ENCODE results near the gene CFD.
"Not testable (repeated sequence)": the region's sequence is repeated elsewhere in the genome, so short reads cannot be mapped to it uniquely, and the experiment has no call there.

The CFD gene

GRCh38 chr19:825897-826644 is 33.4 kb upstream of the CFD start:
- DNase-seq (ENCODE audit: low read depth), result no peak

- DNase-seq (ENCODE audit: low read depth), result no peak
Observed at GRCh38 chr19:827314-827709, 32.2 kb upstream of the CFD start.

DNA sequence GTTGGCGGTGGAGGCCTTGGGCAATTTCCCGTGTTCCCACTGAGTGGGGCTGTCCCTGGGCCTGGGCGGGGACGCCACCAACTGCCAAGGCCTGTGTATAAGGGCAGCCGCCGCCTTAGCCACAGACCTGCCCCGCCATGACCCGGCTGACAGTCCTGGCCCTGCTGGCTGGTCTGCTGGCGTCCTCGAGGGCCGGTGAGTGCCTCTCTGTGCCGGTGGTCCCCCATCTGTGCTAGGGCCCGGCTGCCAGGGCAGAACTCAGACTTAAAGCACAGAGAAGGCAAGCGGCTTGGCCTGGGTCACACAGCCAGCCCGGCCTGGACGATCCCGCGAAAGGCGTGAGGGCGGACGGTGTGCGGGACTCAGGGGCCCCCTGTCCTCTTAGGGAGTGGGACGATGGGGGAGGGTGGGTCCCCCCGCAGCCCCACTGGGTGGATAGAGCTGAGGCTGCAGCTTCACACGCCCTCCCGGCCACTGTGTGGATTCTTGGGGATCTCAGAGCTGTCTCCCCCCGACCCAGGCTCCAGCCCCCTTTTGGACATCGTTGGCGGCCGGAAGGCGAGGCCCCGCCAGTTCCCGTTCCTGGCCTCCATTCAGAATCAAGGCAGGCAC is 31.6 kb upstream of the CFD start, which contains the start of gene AZU1:
Gene AZU1, plus strand, starts transcription at position 128 of the 612 bp plus-strand sequence. Its CDS starts 10 bp downstream, at position 138.
- DNase-seq (ENCODE audit: low read depth), result no peak

- DNase-seq (ENCODE audit: low read depth), result no peak
Observed at GRCh38 chr19:829129-829758, 30.2 kb upstream of the CFD start.

GRCh38 chr19:831407-832369 is 27.8 kb upstream of the CFD start:
- DNase-seq (ENCODE audit: low read depth), result no peak

DNA sequence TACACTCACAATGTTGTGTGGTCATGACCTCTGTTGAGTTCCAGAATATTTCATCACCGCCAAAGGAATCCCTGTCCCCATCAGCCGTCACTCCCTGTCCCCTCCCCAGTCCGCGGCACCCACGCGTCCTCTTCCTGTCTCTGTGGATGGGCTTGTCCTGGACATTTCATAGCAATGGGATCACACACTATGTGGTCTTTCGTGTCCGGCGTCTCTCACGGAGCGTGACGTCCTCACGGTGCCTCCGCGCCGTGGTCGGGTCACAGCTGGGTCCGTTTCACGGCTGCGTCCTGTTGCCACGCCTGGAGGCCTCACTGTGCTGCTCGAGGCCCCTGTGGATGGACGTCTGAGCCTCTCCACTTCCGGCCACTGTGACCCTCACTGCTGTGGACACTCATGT is 25.2 kb upstream of the CFD start:
- no peak for DNase-seq (ENCODE audit: low read depth)

- DNase-seq (ENCODE audit: low read depth), result no peak
Observed at GRCh38 chr19:835210-835810, 24.2 kb upstream of the CFD start.

DNA sequence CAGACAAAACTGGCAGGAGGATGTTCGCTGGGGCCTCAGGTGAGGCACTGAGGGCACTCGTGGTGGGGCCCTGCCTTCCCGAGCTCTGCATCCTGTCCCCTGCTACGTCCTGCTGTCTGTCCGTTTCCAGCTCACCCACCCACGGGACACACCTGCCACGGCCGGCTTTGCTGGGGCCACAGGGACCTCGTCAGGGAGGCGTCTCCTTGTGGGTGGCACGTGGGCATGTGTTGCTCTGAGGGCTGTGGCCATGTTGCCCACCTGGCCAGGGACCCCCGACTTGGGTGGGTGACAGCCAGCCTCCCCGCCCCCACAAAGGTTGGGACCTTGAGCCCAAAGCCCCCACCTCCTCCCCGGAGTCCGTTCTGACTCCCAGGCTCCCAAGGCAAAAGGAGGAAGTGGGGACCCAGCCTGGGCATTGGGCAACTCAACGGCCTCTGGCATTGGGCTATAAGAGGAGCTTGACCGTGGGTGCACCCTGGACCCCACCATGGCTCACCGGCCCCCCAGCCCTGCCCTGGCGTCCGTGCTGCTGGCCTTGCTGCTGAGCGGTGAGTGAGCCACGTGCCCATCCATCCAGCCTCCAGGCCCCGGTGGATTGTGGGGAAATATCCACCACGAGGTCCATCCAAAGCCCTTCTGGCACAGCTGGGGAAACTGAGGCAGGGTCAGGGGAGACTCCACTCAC is 18.8 kb upstream of the CFD start, which contains the start of gene PRTN3:
Gene PRTN3, plus strand, starts transcription at position 481 of the 688 bp plus-strand sequence. Its CDS starts 10 bp downstream, at position 491.
- no peak for DNase-seq (ENCODE audit: low read depth)

- DNase-seq (ENCODE audit: low read depth), result not testable (repeated sequence)
Observed at GRCh38 chr19:842802-843179, 16.7 kb upstream of the CFD start.

GRCh38 chr19:843180-843835 is 16.2 kb upstream of the CFD start:
- DNase-seq (ENCODE audit: low read depth), result no peak

DNA sequence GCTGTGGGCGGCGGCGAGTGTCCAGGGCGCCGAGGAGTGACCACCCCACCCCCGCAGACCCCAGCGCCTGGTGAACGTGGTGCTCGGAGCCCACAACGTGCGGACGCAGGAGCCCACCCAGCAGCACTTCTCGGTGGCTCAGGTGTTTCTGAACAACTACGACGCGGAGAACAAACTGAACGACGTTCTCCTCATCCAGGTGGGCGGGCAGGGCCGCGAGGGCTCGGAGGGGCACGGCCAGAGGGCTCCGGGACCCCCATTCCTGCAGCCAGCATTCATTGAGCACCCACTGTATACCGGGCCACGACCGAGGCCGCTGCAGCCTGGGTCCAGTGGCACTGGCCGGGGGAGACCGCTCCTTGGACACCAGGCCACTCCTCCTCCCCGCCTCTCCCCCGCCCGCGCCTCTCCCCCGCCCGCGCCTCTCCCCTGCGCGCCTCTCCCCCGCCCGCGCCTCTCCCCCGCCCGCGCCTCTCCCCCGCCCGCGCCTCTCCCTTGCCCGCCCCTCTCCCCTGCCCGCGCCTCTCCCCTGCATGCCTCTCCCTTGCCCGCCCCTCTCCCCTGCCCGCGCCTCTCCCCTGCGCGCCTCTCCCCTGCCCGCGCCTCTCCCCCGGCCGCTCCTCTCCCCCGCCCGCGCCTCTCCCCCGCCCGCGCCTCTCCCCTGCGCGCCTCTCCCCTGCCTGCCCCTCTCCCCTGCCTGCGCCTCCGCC is 15.5 kb upstream of the CFD start:
- no peak for DNase-seq (ENCODE audit: low read depth)

DNA sequence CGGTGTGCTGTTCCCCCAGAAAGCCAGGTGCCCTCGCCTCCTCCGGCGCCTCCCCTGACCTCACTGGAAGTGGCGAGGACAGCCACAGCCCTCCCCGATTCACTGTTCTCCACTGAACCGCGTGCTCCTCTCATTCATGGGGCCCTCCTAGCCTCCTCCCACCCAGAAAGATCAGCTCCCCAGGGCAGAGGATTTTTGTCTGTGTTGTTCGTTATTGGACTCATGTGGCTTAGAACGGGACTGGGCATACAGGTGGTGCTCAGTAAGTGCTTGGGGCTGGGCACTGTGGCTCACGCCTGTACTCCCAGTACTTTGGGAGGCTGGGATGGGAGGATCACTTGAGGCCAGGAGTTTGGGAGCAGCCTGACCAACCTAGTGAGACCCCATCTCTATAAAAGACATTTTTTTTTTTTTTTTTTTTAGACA is 14.9 kb upstream of the CFD start:
- no peak for DNase-seq (ENCODE audit: low read depth)

- DNase-seq (ENCODE audit: low read depth), result no peak
Observed at GRCh38 chr19:845707-846521, 13.6 kb upstream of the CFD start.

DNA sequence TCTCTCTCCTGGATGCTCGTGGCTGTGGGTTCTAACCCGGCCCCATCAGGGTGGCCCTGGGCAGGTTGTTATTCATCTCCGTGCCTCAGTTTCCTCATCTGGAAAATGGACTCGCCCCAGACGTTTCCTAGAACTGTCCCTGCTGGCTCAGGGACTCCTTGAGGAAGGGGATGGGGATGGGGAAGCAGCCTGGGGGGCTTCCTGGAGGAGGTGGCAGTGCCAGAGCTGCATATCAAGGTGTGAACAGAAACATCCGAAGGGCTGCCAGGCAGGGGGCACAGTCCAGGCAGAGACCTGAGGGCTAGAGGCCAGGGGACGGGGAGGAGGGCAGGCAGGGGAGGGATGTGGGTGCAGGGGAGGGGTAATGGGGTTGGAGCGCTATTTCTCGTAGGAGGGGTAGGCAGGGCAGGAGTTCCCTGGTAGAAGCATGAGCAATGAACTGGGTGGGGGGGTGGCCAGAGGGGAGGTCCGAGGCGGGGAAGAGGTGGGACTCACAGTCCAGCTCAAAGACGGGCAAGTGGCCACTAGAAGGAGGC is 11.0 kb upstream of the CFD start:
- DNase-seq (ENCODE audit: low read depth), result no peak

DNA sequence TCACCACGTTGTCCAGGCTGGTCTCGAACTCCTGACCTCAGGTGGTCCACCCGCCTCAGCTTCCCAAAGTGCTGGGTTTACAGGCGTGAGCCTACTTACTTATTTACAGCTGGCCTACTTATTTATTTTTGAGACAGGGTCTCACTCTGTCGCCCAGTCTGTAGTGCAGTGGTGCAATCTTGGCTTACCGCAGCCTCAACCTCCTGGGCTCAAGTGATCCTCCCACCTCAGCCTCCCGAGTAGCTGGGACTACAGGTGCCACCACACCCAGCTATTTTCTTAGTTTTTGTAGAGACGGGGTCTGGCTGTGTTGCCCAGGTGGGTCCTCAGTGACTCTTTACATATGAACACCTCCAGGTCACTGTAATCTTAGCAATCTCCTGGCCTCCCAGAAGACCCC is 10.3 kb upstream of the CFD start:
- DNase-seq (ENCODE audit: low read depth), result not testable (repeated sequence)

DNA sequence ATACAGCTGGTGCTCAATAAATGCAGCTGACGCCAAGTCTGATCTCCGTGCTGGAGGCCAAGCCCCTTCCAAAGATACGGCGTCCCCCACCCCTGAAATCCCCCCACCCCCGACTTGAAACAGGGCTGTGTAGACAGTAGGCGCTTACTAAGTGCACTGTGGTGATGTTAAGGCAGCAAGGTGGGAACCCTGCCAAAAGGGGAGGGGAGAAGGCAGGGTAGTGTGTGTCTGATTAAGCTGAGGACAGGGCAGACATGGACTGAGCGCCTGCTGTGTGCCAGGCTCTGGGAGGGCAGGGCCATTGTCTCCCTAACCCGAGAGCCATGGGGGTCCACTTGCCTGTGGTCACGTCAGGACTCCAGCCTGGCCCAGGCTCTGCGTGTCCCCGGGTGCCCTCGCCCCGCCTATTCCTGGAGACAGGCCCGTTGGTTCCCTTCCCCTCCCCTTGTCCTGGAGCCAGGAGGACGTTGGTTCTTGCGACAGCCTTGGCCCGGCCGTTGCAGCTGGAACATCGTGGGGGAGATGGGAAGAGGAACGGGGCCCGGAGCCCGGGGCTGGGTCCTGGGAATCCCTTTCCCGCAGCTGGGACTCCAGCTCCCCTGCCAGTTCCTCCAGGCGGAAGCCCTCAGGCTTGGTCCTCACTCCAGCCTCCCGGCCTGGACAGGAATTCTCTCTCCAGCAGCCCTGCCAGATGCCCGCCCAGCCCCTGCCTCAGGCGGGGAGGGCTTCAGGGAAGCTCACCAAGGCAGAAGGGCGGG is 9.1 kb upstream of the CFD start:
- DNase-seq (ENCODE audit: low read depth), result no peak

GRCh38 chr19:850979-851335 is 8.5 kb upstream of the CFD start:
- DNase-seq (ENCODE audit: low read depth), result no peak
